Neural progenitor cell (in vitro differentiated cells): ENCODE results near the gene AQP5. TPM values are rescaled to one million over a fixed set of nuclear protein-coding genes. Genes with fewer than 3 reads are reported as not detected.

Source experiments
- DNase-seq: peaks from one replicate; pipeline ENCODE4 v3.0.0-alpha.2; 2016; ENCODE audit warnings: low spot score
- H2AFZ ChIP-seq: fragments of 200-600 bp; sonication (generic); replicated peaks from 2 replicates; pipeline ENCODE4 v1.6.1; 2016; ENCODE audit warnings: antibody characterized with exemption
- H3F3A ChIP-seq: fragments of 200-600 bp; sonication (generic); 2 replicates; pipeline ENCODE4 v1.6.1; 2016; ENCODE audit warnings: antibody characterized with exemption, low read depth
- H3K27ac ChIP-seq: fragments of 200-600 bp; sonication (generic); 2 replicates; pipeline ENCODE4 v1.5.1; 2016; ENCODE audit warnings: mild to moderate bottlenecking
- H3K27me3 ChIP-seq: fragments of 200-600 bp; sonication (generic); 2 replicates; pipeline ENCODE4 v1.6.1; 2016; ENCODE audit warnings: mild to moderate bottlenecking, moderate library complexity
- H3K36me3 ChIP-seq: fragments of 200-600 bp; sonication (generic); 2 replicates; pipeline ENCODE4 v1.5.1; 2016
- H3K4me1 ChIP-seq: fragments of 200-600 bp; sonication (generic); 2 replicates; pipeline ENCODE4 v1.6.1; 2016; ENCODE audit warnings: mixed run types
- H3K4me2 ChIP-seq: fragments of 200-600 bp; sonication (generic); 2 replicates; pipeline ENCODE4 v1.6.1; 2016
- H3K4me3 ChIP-seq: fragments of 200-600 bp; sonication (generic); 2 replicates; pipeline ENCODE4 v1.5.1; 2016
- H3K79me2 ChIP-seq: fragments of 200-600 bp; sonication (generic); 2 replicates; pipeline ENCODE4 v1.6.1; 2016; ENCODE audit warnings: low read depth
- H3K9ac ChIP-seq: fragments of 200-600 bp; sonication (generic); 2 replicates; pipeline ENCODE4 v1.6.1; 2016
- H3K9me3 ChIP-seq: fragments of 200-600 bp; sonication (generic); 2 replicates; pipeline ENCODE4 v1.5.1; 2016; ENCODE audit warnings: low read depth
- H4K20me1 ChIP-seq: fragments of 200-600 bp; sonication (generic); 2 replicates; pipeline ENCODE4 v1.6.1; 2016; ENCODE audit warnings: low read depth
- H3K27ac Mint-ChIP-seq: 3 replicates; pipeline ENCODE4 v1.8.0; 2021; ENCODE audit warnings: mixed read lengths
- H3K27me3 Mint-ChIP-seq: 2 replicates; pipeline ENCODE4 v1.8.0; 2022; ENCODE audit warnings: low read depth, mild to moderate bottlenecking, inconsistent platforms, moderate library complexity, mixed read lengths; ENCODE audit not compliant: insufficient read depth
- H3K36me3 Mint-ChIP-seq: 3 replicates; pipeline ENCODE4 v1.8.0; 2021; ENCODE audit warnings: mixed read lengths
- H3K4me1 Mint-ChIP-seq: 3 replicates; pipeline ENCODE4 v1.8.0; 2021; ENCODE audit warnings: mixed read lengths
- H3K4me3 Mint-ChIP-seq: 3 replicates; pipeline ENCODE4 v1.8.0; 2021; ENCODE audit warnings: mild to moderate bottlenecking, moderate library complexity, mixed read lengths
- H3K9me3 Mint-ChIP-seq: 3 replicates; pipeline ENCODE4 v1.8.0; 2020; ENCODE audit warnings: mixed read lengths
- CTCF ChIP-seq: fragments of 200-600 bp; sonication (generic); IDR thresholded peaks from 2 replicates; pipeline ENCODE4 v1.5.1; 2017; ENCODE audit warnings: antibody characterized with exemption, mild to moderate bottlenecking
- EZH2 ChIP-seq: fragments of 200-600 bp; sonication (generic); IDR thresholded peaks from 2 replicates; pipeline ENCODE4 v1.6.1; 2017; ENCODE audit warnings: antibody characterized with exemption, mild to moderate bottlenecking, moderate library complexity
- EZH2phosphoT487 ChIP-seq: fragments of 200-600 bp; sonication (generic); IDR thresholded peaks from 2 replicates; pipeline ENCODE4 v1.6.1; 2017; ENCODE audit warnings: antibody characterized with exemption
- total RNA-seq: library from RNA; depleted of rRNA; stranded (reverse); fragments of >200 nt; gene quantifications from 2 replicates; pipeline ENCODE4 v1.2.3, GENCODE V29; 2015; ENCODE audit warnings: low replicate concordance

AQP5 gene
- total RNA-seq, 1 donor from 2014 or later: not detected

DNA sequence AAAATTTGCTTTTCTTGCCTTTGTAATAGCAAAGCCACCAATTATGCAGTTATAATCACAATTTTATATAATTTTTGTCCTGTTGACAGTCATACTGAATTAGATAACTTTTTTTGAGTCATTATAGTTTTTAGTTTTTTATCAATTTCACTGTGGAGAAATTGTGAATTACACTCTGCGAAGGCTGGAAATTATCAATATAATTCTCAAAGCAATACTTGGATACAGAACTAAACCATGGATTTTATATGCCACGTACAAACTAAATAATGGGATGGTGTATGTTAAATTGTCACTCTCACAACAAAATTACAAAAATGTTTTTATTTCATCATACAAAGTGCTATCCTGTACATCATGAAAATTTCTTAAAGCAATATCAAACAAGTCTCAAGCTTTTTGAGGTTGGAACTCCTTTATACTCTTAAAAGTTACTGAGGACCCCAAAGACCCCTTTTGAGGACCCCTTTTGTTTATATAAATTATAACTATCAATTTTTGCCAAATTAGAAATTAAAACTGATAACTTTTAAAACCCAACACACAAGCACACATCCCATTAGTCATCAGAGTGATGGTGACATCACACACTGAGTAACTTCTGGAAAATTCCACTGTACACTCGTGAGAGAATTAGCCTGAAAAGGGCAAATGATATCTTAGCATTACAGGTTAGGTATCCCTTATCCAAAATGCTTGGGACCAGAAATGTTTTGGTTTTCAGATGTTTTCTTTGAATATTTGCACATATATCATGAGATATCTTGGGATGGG is 31.0 kb upstream of the AQP5 start:
- Histone ChIP-seq H3K4me3 (no peak overlapping the region), H3K9me3 (no peaks in the 10 kb centered on the region), H3K9ac (no peak overlapping the region), H3K4me1 (no peaks in the 10 kb centered on the region), H3K27me3 (no peaks in the 10 kb centered on the region), H3K36me3 (no peaks in the 10 kb centered on the region), H3K4me2 (no peak overlapping the region), H3K79me2 (no peaks in the 10 kb centered on the region), H4K20me1 (no peaks in the 10 kb centered on the region), H3K27ac (no peak overlapping the region), H2AFZ (no peak overlapping the region), H3F3A (no peaks in the 10 kb centered on the region)
- Mint-ChIP-seq H3K36me3 (no peaks in the 10 kb centered on the region), H3K4me1 (peaks cover 5% of the 10 kb centered on the region), H3K9me3 (peaks cover 5% of the 10 kb centered on the region), H3K27me3 (peaks cover 5% of the 10 kb centered on the region), H3K27ac (no peak overlapping the region), H3K4me3 (no peak overlapping the region)
- TF ChIP-seq CTCF: no peak
- TF ChIP-seq EZH2phosphoT487: no peak
- no peak for TF ChIP-seq EZH2
- no peak for DNase-seq

GRCh38 chr12:49932023-49932422 is 29.6 kb upstream of the AQP5 start:
- no peak for DNase-seq
- Histone ChIP-seq H4K20me1 (no peaks in the 10 kb centered on the region), H3K27me3 (no peaks in the 10 kb centered on the region), H3K79me2 (no peaks in the 10 kb centered on the region), H3K9ac (no peak overlapping the region), H3F3A (no peaks in the 10 kb centered on the region), H3K4me3 (no peak overlapping the region), H3K27ac (no peak overlapping the region), H3K36me3 (no peaks in the 10 kb centered on the region), H2AFZ (no peak overlapping the region), H3K4me2 (no peak overlapping the region), H3K4me1 (no peaks in the 10 kb centered on the region), H3K9me3 (no peaks in the 10 kb centered on the region)
- Mint-ChIP-seq H3K27ac (no peak overlapping the region), H3K4me1 (peaks cover 5% of the 10 kb centered on the region), H3K36me3 (no peaks in the 10 kb centered on the region), H3K4me3 (no peak overlapping the region), H3K27me3 (peaks cover 4% of the 10 kb centered on the region), H3K9me3 (peaks cover 5% of the 10 kb centered on the region)
- TF ChIP-seq EZH2 (no peak), EZH2phosphoT487 (no peak), CTCF (no peak)

DNA sequence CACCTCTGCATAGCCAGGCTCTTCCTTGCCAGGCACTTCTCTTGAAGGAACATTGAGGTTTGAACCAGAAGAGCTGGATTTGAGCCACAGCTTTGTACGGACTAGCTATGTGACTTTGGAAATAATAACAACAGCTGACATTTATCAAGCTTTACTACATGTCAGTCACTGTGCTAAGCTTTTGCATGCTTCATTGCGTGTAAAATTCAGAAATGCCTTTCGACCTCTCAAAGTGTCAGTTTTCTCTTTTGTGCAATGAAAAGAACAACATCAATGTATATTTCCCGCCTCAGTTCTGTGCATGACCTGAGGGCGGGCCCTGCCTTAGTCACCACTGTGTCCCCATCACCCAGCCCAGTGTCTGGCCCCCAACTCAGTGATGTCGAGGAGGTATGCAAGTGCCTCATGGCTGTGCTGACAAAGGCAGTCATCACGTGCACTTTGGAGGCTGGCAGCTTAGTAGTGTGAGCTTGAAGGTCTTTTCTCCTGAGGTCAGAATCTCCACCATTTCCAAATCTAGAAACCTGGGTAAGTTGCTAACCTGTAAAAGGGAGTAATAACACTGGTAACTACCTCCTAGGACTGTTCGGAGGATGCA is 29.0 kb upstream of the AQP5 start:
- H3K36me3 ChIP-seq: no peaks in the 10 kb centered on the region
- DNase-seq: no peak
- no peaks in the 10 kb centered on the region for H4K20me1 ChIP-seq
- no peak for TF ChIP-seq EZH2
- no peak for TF ChIP-seq CTCF
- TF ChIP-seq EZH2phosphoT487: no peak
- Mint-ChIP-seq H3K27me3 (peaks cover 4% of the 10 kb centered on the region), H3K4me1 (peaks cover 5% of the 10 kb centered on the region), H3K36me3 (no peaks in the 10 kb centered on the region), H3K4me3 (no peak overlapping the region), H3K9me3 (peaks cover 5% of the 10 kb centered on the region), H3K27ac (no peak overlapping the region)
- no peak overlapping the region for H3K4me3 ChIP-seq
- no peaks in the 10 kb centered on the region for H3K27me3 ChIP-seq
- H3K79me2 ChIP-seq: no peaks in the 10 kb centered on the region
- H3K27ac ChIP-seq: no peak overlapping the region
- no peaks in the 10 kb centered on the region for H3K9me3 ChIP-seq
- H3K4me2 ChIP-seq: no peak overlapping the region
- H2AFZ ChIP-seq: no peak overlapping the region
- no peaks in the 10 kb centered on the region for H3K4me1 ChIP-seq
- no peaks in the 10 kb centered on the region for H3F3A ChIP-seq
- no peak overlapping the region for H3K9ac ChIP-seq
